DOHH2 (cell line): Measurements from ENCODE around the gene GARIN5B.

Source experiments
- CTCF ChIP-seq: fragments of 200-600 bp; sonication (generic); IDR thresholded peaks from one replicate; pipeline ENCODE4 v1.5.1; 2014; ENCODE audit warnings: antibody characterized with exemption, mild to moderate bottlenecking, low read depth, low read length; ENCODE audit not compliant: poor library complexity, severe bottlenecking
- EZH2phosphoT487 ChIP-seq: fragments of 200-600 bp; sonication (generic); IDR thresholded peaks from 2 replicates; pipeline ENCODE4 v1.6.1; 2017; ENCODE audit warnings: borderline replicate concordance, mild to moderate bottlenecking, antibody characterized with exemption, low read length, moderate library complexity, mixed read lengths

- TF ChIP-seq CTCF: no peak
- no peak for TF ChIP-seq EZH2phosphoT487
Measured at GRCh38 chr19:55362990-55363716, at the start of gene GARIN5B.
